ENCODE measurements around the gene TRIM8. TPM values are rescaled to one million over a fixed set of nuclear protein-coding genes. Genes with fewer than 3 reads are reported as not detected.

TRIM8 gene
- total RNA-seq, 1 donor from 2014 or later: 219 TPM

GRCh38 chr10:102644646-102645387, 538 bp downstream of the TRIM8 start:
- peak; percentile 65 for DNase-seq (ENCODE audit: low spot score)
- Mint-ChIP-seq H3K36me3 (ENCODE audit: low read depth, unreplicated experiment) (peaks cover 49% of the 10 kb centered on the region), H3K9me3 (ENCODE audit: unreplicated experiment) (no peaks in the 10 kb centered on the region), H3K27ac (ENCODE audit: unreplicated experiment) (peak overlapping the region; percentile 80), H3K4me1 (ENCODE audit: unreplicated experiment) (peaks cover 42% of the 10 kb centered on the region), H3K27me3 (ENCODE audit: unreplicated experiment) (peaks cover 27% of the 10 kb centered on the region), H3K4me3 (ENCODE audit: unreplicated experiment) (peak overlapping the region; percentile 100)
- peak; percentile 55 for TF ChIP-seq CTCF (IDR thresholded peaks at IDR 0.05; ENCODE audit: unreplicated experiment)

GRCh38 chr10:102645388-102645740, 1.1 kb downstream of the TRIM8 start:
- Mint-ChIP-seq H3K9me3 (ENCODE audit: unreplicated experiment) (no peaks in the 10 kb centered on the region), H3K27me3 (ENCODE audit: unreplicated experiment) (peaks cover 27% of the 10 kb centered on the region), H3K4me3 (ENCODE audit: unreplicated experiment) (peak overlapping the region; percentile 100), H3K27ac (ENCODE audit: unreplicated experiment) (peak overlapping the region; percentile 80), H3K4me1 (ENCODE audit: unreplicated experiment) (peaks cover 44% of the 10 kb centered on the region), H3K36me3 (ENCODE audit: low read depth, unreplicated experiment) (peaks cover 49% of the 10 kb centered on the region)
- TF ChIP-seq CTCF (IDR thresholded peaks at IDR 0.05; ENCODE audit: unreplicated experiment): peak; percentile 4
- no peak for DNase-seq (ENCODE audit: low spot score)

GRCh38 chr10:102645741-102646609, 1.7 kb downstream of the TRIM8 start:
- Mint-ChIP-seq H3K9me3 (ENCODE audit: unreplicated experiment) (no peaks in the 10 kb centered on the region), H3K36me3 (ENCODE audit: low read depth, unreplicated experiment) (peaks cover 49% of the 10 kb centered on the region), H3K4me3 (ENCODE audit: unreplicated experiment) (peak overlapping the region; percentile 100), H3K4me1 (ENCODE audit: unreplicated experiment) (peaks cover 49% of the 10 kb centered on the region), H3K27ac (ENCODE audit: unreplicated experiment) (peak overlapping the region; percentile 96), H3K27me3 (ENCODE audit: unreplicated experiment) (peaks cover 29% of the 10 kb centered on the region)
- DNase-seq (ENCODE audit: low spot score): no peak
- TF ChIP-seq CTCF (IDR thresholded peaks at IDR 0.05; ENCODE audit: unreplicated experiment): no peak

- Mint-ChIP-seq H3K27me3 (ENCODE audit: unreplicated experiment) (peaks cover 27% of the 10 kb centered on the region), H3K4me3 (ENCODE audit: unreplicated experiment) (peak overlapping the region; percentile 100), H3K36me3 (ENCODE audit: low read depth, unreplicated experiment) (peaks cover 45% of the 10 kb centered on the region), H3K27ac (ENCODE audit: unreplicated experiment) (peak overlapping the region; percentile 96), H3K4me1 (ENCODE audit: unreplicated experiment) (peaks cover 49% of the 10 kb centered on the region), H3K9me3 (ENCODE audit: unreplicated experiment) (no peaks in the 10 kb centered on the region)
- TF ChIP-seq CTCF (IDR thresholded peaks at IDR 0.05; ENCODE audit: unreplicated experiment): no peak
- no peak for DNase-seq (ENCODE audit: low spot score)
Observed at GRCh38 chr10:102646610-102647442, 2.5 kb downstream of the TRIM8 start.

Measured in endothelial cell (in vitro differentiated cells).